Erythroblast (primary cell): ENCODE measurements around the gene WAC.
A peak's percentile ranks its signal among the peaks of the same experiment; 100 is the strongest.

Source experiments
- DNase-seq, 2 experiments: peaks; one replicate each; lab custom pipeline; 2025; lab: John Stamatoyannopoulos, UW
- GATA1 ChIP-seq: IDR thresholded peaks from 2 replicates; pipeline ENCODE4 v1.6.1; 2011; ENCODE audit warnings: low read depth, mild to moderate bottlenecking, control low read depth, low read length, moderate library complexity
- POLR2A ChIP-seq: IDR thresholded peaks from 2 replicates; pipeline ENCODE4 v1.6.1; 2011; ENCODE audit warnings: mild to moderate bottlenecking, low read length

Gene WAC

DNA sequence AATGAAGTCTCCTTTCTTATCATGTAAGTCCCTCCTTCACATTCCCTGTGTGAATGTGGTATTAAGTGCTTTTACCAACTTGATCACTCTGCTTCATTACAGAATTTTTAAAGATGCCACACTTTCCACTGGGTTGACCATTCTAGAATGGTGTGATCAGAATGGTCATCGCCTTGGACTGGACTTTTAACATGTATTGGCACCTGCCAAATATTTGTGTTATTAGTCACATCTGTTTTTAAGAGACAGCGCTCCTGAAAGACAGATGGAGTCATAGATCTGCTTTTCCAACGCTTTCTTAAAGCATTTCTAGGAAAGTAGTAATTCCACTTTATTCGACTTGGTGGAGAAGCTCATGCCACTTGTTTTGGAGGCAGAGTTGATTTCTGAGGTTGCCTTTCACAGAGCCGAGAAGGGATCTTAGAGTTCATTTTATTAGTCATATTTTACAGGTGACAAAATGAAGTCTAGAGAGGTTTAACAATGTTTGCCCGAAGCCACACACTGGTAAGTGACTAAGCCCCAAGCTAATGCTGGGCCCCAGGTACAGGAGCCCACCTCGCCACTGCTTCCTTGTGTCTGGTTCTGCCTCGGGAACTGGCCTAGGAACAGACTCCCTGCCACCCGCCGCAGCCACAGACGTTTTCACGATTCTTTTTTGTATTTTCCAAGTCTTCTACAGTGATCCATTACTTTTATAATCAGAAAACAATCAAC is 134.0 kb downstream of the WAC start:
- DNase-seq = no peak
- TF ChIP-seq POLR2A = no peak
- no peak for TF ChIP-seq GATA1

- DNase-seq = peak; percentile 40 to 71
- TF ChIP-seq POLR2A (no peak), GATA1 (no peak)
Observed at GRCh38 chr10:28668363-28669226, 135.7 kb downstream of the WAC start.

DNA sequence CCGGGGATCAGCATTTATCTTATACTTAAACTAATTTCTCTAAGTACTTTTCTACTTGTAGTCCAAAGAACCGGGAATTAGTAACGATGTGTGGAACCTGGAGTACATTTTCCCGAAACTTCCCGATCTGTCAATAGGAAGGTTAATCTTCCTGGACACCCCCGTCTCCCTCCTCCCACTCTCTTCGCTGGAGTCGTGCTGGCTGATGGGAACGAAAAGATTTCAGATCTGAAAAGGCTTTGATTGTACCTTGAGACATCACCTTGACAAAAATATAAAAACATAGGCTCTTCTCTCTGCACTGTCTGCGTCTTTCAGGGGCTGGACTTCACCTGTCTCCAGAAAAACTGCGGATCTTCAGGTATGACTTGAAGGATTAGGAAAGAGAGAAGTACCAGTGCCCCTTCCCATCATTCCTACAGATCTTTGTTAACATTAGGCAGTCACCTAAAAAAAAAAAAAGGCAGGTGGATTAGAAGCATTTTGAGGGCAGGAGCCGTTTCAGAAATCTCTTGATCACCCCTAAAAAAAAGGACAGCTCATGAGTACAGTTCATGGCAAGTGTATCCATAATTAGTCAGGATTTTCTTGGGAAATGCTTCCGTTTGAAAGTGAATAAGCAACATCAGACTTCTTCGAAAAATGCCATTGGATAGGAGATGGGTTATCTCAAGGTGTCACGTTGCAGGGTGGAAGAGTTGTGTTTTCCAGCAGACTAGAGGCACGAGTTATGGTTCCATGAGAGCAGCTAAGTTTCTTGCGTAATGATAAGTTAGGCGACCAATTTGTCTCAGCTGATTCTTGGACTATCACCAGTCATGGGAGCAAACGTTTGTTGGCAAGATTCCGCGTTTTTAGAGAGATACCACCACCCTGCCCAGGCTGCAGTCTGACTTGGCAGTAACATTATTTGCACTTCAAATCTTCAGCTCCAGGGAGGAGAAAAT is 136.6 kb downstream of the WAC start:
- TF ChIP-seq GATA1 = no peak
- no peak for TF ChIP-seq POLR2A

More for the DNA sequence above, 136.6 kb downstream of the WAC start:
- DNase-seq = no peak
